Activated T-cell treated with anti-CD3 and anti-CD28 coated beads, Interleukin-2, amount 50 U/mL, for 4 hours (primary cell): ENCODE results near the gene NRXN3. TPM values are rescaled to one million over a fixed set of nuclear protein-coding genes. Genes with fewer than 3 reads are reported as not detected.

Source experiments
- ATAC-seq, 2 donors: fragments of 200-7000 bp; cut with Tn5 transposase; one replicate each; pipeline ENCODE4 v1.10.0; 2021
- DNase-seq: peaks from one replicate; pipeline ENCODE4 v3.0.0-alpha.2; 2020
- H3K27me3 Mint-ChIP-seq: one replicate; pipeline ENCODE4 v1.8.0; 2021; ENCODE audit warnings: low read depth, mixed read lengths
- H3K36me3 Mint-ChIP-seq: one replicate; pipeline ENCODE4 v1.8.0; 2022; ENCODE audit warnings: mixed read lengths; ENCODE audit not compliant: insufficient read depth
- H3K4me1 Mint-ChIP-seq: one replicate; pipeline ENCODE4 v1.8.0; 2021; ENCODE audit warnings: low read depth, mixed read lengths
- H3K4me3 Mint-ChIP-seq: one replicate; pipeline ENCODE4 v1.8.0; 2021; ENCODE audit warnings: mild to moderate bottlenecking, moderate library complexity, mixed read lengths
- H3K9me3 Mint-ChIP-seq: one replicate; pipeline ENCODE4 v1.8.0; 2021; ENCODE audit warnings: mixed read lengths
- total RNA-seq, 3 donors: library from RNA; stranded (reverse); gene quantifications; one replicate each; pipeline ENCODE4 v1.2.1, GENCODE V29; 2021

Gene NRXN3
- total RNA-seq, 3 donors from 2014 or later, result not detected

GRCh38 chr14:79352076-79352630 is 1182.0 kb downstream of the NRXN3 start:
- Mint-ChIP-seq H3K4me3 (no peak overlapping the region), H3K9me3 (no peaks in the 10 kb centered on the region), H3K4me1 (no peaks in the 10 kb centered on the region), H3K36me3 (no peaks in the 10 kb centered on the region), H3K27me3 (no peaks in the 10 kb centered on the region)
- DNase-seq (no peak), ATAC-seq (no peak)

- no peaks in the 10 kb centered on the region for H3K9me3 Mint-ChIP-seq
- H3K4me3 Mint-ChIP-seq, result no peak overlapping the region
- no peak for DNase-seq
- no peak for ATAC-seq
- no peaks in the 10 kb centered on the region for H3K27me3 Mint-ChIP-seq
- H3K4me1 Mint-ChIP-seq, result no peaks in the 10 kb centered on the region
- H3K36me3 Mint-ChIP-seq, result no peaks in the 10 kb centered on the region
Observed at GRCh38 chr14:79354336-79354735, 1184.2 kb downstream of the NRXN3 start.

DNA sequence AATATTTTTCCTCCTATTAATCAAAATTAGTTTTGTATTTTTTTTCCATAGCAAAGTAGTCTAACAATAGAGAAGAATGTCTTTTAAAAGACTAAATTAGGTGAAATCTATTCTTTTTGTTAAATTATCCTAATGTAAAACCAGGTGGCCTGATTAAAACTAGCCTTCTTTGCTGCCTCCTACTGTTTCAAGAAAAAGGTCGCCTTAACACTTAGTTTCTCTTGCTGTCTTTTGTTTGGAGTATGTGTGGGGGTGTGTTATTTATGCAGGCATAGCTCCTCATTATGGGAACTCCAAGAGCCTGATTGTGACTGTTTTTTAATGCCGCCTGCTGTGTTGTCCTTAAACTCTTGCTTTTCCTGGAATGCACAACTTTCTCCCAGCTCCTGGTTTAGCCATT is 1185.9 kb downstream of the NRXN3 start:
- Mint-ChIP-seq H3K27me3 (no peaks in the 10 kb centered on the region), H3K4me1 (no peaks in the 10 kb centered on the region), H3K9me3 (no peaks in the 10 kb centered on the region), H3K36me3 (no peaks in the 10 kb centered on the region), H3K4me3 (no peak overlapping the region)
- DNase-seq (no peak), ATAC-seq (no peak)

GRCh38 chr14:79357307-79357706 is 1187.1 kb downstream of the NRXN3 start:
- DNase-seq, result no peak
- no peaks in the 10 kb centered on the region for H3K36me3 Mint-ChIP-seq
- H3K4me3 Mint-ChIP-seq, result no peak overlapping the region
- no peaks in the 10 kb centered on the region for H3K9me3 Mint-ChIP-seq
- H3K4me1 Mint-ChIP-seq, result no peaks in the 10 kb centered on the region
- ATAC-seq, result no peak
- no peaks in the 10 kb centered on the region for H3K27me3 Mint-ChIP-seq

DNA sequence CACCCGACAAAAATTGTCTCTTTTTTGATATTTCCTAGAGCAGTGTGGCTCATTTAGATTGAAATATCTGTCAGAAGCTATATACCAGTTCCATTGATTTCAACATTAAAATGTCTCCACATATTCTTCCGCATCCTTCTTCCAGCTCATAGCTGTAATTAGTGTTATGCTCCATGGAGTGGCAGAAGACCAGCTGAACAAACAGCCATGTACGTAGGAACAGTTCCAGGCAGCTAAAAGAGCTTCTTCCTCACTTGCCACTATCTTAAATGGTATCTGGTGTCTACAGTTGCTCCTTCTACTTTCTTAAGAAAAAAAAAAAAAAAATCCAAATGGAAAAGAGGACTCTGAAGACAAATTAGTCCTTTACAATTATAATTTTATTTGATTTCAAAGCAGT is 1193.1 kb downstream of the NRXN3 start:
- DNase-seq (no peak), ATAC-seq (no peak)
- no peaks in the 10 kb centered on the region for H3K4me1 Mint-ChIP-seq
- H3K36me3 Mint-ChIP-seq, result no peaks in the 10 kb centered on the region
- H3K9me3 Mint-ChIP-seq, result no peaks in the 10 kb centered on the region
- no peak overlapping the region for H3K4me3 Mint-ChIP-seq
- H3K27me3 Mint-ChIP-seq, result no peaks in the 10 kb centered on the region

- no peak overlapping the region for H3K4me3 Mint-ChIP-seq
- no peaks in the 10 kb centered on the region for H3K36me3 Mint-ChIP-seq
- no peak for DNase-seq
- H3K4me1 Mint-ChIP-seq, result no peaks in the 10 kb centered on the region
- H3K27me3 Mint-ChIP-seq, result no peaks in the 10 kb centered on the region
- H3K9me3 Mint-ChIP-seq, result peaks cover 6% of the 10 kb centered on the region
- no peak for ATAC-seq
Observed at GRCh38 chr14:79369359-79370332, 1199.5 kb downstream of the NRXN3 start.

GRCh38 chr14:79370969-79371368 is 1200.8 kb downstream of the NRXN3 start:
- Mint-ChIP-seq H3K4me1 (no peaks in the 10 kb centered on the region), H3K36me3 (no peaks in the 10 kb centered on the region), H3K9me3 (peaks cover 8% of the 10 kb centered on the region), H3K27me3 (no peaks in the 10 kb centered on the region), H3K4me3 (no peak overlapping the region)
- ATAC-seq, result no peak
- DNase-seq, result no peak

DNA sequence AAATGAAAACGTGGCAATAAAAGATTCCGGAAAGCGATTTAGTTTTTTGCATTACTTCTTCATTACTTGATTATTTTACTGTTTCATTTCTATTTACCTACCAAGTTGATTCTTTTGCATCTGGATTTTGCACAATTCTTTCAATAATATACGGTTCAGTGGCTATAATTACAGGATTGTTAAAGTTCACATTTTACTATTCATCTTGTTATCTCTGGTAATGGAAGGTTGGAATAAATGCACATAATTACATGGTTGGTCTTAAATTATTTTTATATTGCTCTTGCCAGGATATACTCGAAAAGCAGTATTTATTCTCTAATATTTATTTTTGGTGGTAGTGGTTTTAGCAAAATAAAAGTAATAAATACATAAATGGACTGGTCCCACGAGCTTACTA is 1203.3 kb downstream of the NRXN3 start:
- Mint-ChIP-seq H3K9me3 (peaks cover 8% of the 10 kb centered on the region), H3K36me3 (no peaks in the 10 kb centered on the region), H3K4me1 (no peaks in the 10 kb centered on the region), H3K4me3 (no peak overlapping the region), H3K27me3 (no peaks in the 10 kb centered on the region)
- DNase-seq (no peak), ATAC-seq (no peak)

GRCh38 chr14:79375356-79375755 is 1205.2 kb downstream of the NRXN3 start:
- no peaks in the 10 kb centered on the region for H3K4me1 Mint-ChIP-seq
- ATAC-seq (no peak), DNase-seq (no peak)
- H3K27me3 Mint-ChIP-seq, result no peaks in the 10 kb centered on the region
- H3K9me3 Mint-ChIP-seq, result peaks cover 5% of the 10 kb centered on the region
- no peaks in the 10 kb centered on the region for H3K36me3 Mint-ChIP-seq
- H3K4me3 Mint-ChIP-seq, result no peak overlapping the region

DNA sequence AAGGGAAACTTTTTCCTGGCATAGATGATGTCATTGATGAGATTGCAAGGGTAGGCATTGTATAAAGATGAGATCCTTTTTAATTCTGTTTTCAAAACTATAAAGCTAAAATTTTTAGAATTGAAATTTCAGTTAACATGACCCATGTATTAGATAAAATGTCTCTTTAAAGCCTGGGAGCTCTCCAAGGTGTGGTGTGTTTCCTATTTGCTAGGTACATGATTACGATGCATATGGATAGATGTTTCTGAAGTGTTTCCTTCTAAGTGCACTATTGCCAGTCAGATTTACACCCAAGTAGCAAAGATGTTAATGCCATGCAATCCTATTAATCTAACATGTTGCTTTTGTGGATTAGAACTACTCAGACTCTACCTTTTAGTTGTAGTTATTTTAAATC is 1206.4 kb downstream of the NRXN3 start:
- Mint-ChIP-seq H3K4me3 (no peak overlapping the region), H3K36me3 (no peaks in the 10 kb centered on the region), H3K4me1 (no peaks in the 10 kb centered on the region), H3K27me3 (no peaks in the 10 kb centered on the region), H3K9me3 (peaks cover 9% of the 10 kb centered on the region)
- DNase-seq, result no peak
- ATAC-seq, result no peak

DNA sequence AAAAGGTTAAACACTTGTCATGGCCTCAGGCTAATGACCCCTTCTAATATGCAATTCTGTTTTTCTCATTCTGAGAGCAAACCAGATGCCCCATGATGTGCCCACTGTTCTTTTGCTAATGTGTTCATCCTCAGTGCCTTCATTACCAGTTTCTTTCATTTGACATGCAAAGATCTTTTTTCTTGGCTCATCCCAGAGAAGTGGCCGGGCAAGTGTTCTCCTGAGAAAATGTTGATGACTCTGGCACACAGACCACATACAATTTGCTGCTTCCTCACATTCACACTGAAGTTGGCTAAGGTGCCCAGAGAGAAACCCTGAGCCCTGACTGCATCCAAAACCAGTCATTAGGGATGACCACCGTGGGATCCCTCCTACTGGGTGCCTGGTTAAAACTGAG is 1207.8 kb downstream of the NRXN3 start:
- Mint-ChIP-seq H3K36me3 (no peaks in the 10 kb centered on the region), H3K9me3 (peaks cover 9% of the 10 kb centered on the region), H3K27me3 (no peaks in the 10 kb centered on the region), H3K4me3 (no peak overlapping the region), H3K4me1 (no peaks in the 10 kb centered on the region)
- ATAC-seq (no peak), DNase-seq (no peak)

- no peak for ATAC-seq
- H3K4me3 Mint-ChIP-seq, result no peak overlapping the region
- peaks cover 12% of the 10 kb centered on the region for H3K9me3 Mint-ChIP-seq
- H3K36me3 Mint-ChIP-seq, result no peaks in the 10 kb centered on the region
- DNase-seq, result no peak
- no peaks in the 10 kb centered on the region for H3K4me1 Mint-ChIP-seq
- no peaks in the 10 kb centered on the region for H3K27me3 Mint-ChIP-seq
Observed at GRCh38 chr14:79379266-79379665, 1209.1 kb downstream of the NRXN3 start.

- Mint-ChIP-seq H3K9me3 (peaks cover 10% of the 10 kb centered on the region), H3K36me3 (no peaks in the 10 kb centered on the region), H3K4me3 (no peak overlapping the region), H3K27me3 (no peaks in the 10 kb centered on the region), H3K4me1 (no peaks in the 10 kb centered on the region)
- DNase-seq (no peak), ATAC-seq (no peak)
Observed at GRCh38 chr14:79383031-79383430, 1212.9 kb downstream of the NRXN3 start.

DNA sequence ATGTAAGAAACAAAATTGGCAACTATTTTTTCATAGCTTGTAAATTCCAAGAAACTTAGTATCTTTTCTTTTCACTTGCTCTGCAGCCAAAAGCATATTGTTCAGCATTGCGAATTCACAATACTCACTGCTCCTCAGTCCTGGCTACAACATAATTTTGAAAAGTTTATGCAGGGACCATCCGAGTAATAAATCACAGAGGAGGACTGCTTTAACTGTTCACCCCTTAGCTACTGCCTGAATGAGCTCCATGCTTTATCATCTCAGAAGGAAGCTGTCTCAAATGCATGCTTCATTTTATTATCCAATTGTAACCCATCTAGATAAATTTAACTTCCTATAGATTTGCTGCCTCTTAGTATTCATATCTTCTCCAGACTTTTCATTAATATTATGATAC is 1213.3 kb downstream of the NRXN3 start:
- DNase-seq, result no peak
- Mint-ChIP-seq H3K36me3 (no peaks in the 10 kb centered on the region), H3K4me1 (no peaks in the 10 kb centered on the region), H3K4me3 (no peak overlapping the region), H3K27me3 (no peaks in the 10 kb centered on the region), H3K9me3 (peaks cover 10% of the 10 kb centered on the region)
- ATAC-seq, result no peak

- no peaks in the 10 kb centered on the region for H3K9me3 Mint-ChIP-seq
- no peaks in the 10 kb centered on the region for H3K27me3 Mint-ChIP-seq
- H3K4me3 Mint-ChIP-seq, result no peak overlapping the region
- no peaks in the 10 kb centered on the region for H3K36me3 Mint-ChIP-seq
- ATAC-seq, result no peak
- DNase-seq, result no peak
- no peaks in the 10 kb centered on the region for H3K4me1 Mint-ChIP-seq
Observed at GRCh38 chr14:79395061-79395460, 1224.9 kb downstream of the NRXN3 start.
